OCI-LY1 (cell line): ENCODE data around the gene CEBPZ.
A peak's percentile ranks its signal among the peaks of the same experiment; 100 is the strongest.
"Not testable (repeated sequence)": the region's sequence is repeated elsewhere in the genome, so short reads cannot be mapped to it uniquely, and the experiment has no call there.

Experiments used
- H2AFZ ChIP-seq: fragments of 200-600 bp; sonication (generic), shearing (Covaris generic); 2 replicates; pipeline ENCODE4 v1.6.0; 2014; ENCODE audit warnings: antibody characterized with exemption, mild to moderate bottlenecking, low read length
- H3F3A ChIP-seq: fragments of 200-600 bp; sonication (generic), shearing (Covaris generic); 2 replicates; pipeline ENCODE4 v1.6.0; 2014; ENCODE audit warnings: mild to moderate bottlenecking, antibody characterized with exemption, low read length, moderate library complexity; ENCODE audit not compliant: insufficient read depth
- H3K27ac ChIP-seq: fragments of 200-600 bp; sonication (generic); 2 replicates; pipeline ENCODE4 v1.5.1; 2014; ENCODE audit warnings: low read length, mixed run types, mild to moderate bottlenecking, low read depth; ENCODE audit not compliant: poor library complexity, severe bottlenecking
- H3K27me3 ChIP-seq: fragments of 200-600 bp; sonication (generic); 2 replicates; pipeline ENCODE4 v1.6.0; 2014; ENCODE audit warnings: antibody characterized with exemption, mild to moderate bottlenecking, low read length, moderate library complexity; ENCODE audit not compliant: insufficient read depth
- H3K36me3 ChIP-seq: fragments of 200-600 bp; sonication (generic); 2 replicates; pipeline ENCODE4 v1.6.1; 2014; ENCODE audit warnings: mild to moderate bottlenecking, antibody characterized with exemption, low read length, moderate library complexity, mixed read lengths; ENCODE audit not compliant: insufficient read depth
- H3K4me1 ChIP-seq: fragments of 200-600 bp; sonication (generic); 2 replicates; pipeline ENCODE4 v1.5.1; 2014; ENCODE audit warnings: mild to moderate bottlenecking, low read length, moderate library complexity; ENCODE audit not compliant: insufficient read depth, severe bottlenecking
- H3K4me2 ChIP-seq: fragments of 200-600 bp; sonication (generic), shearing (Covaris generic); 2 replicates; pipeline ENCODE4 v1.6.1; 2014; ENCODE audit warnings: low read length
- H3K4me3 ChIP-seq: fragments of 200-600 bp; sonication (generic); 2 replicates; pipeline ENCODE4 v1.5.1; 2014; ENCODE audit warnings: low read length, low read depth, mild to moderate bottlenecking, mixed read lengths; ENCODE audit not compliant: poor library complexity, severe bottlenecking
- H3K79me2 ChIP-seq: fragments of 200-600 bp; shearing (Covaris generic); 2 replicates; pipeline ENCODE4 v1.6.1; 2016; ENCODE audit warnings: mixed run types, low read length, mixed read lengths; ENCODE audit not compliant: insufficient read depth
- H3K9ac ChIP-seq: fragments of 200-600 bp; sonication (generic), shearing (Covaris generic); 2 replicates; pipeline ENCODE4 v1.6.1; 2014; ENCODE audit warnings: mild to moderate bottlenecking, low read length, mixed read lengths
- H3K9me2 ChIP-seq: fragments of 200-600 bp; sonication (generic), shearing (Covaris generic); 2 replicates; pipeline ENCODE4 v1.6.1; 2014; ENCODE audit warnings: low read depth, mild to moderate bottlenecking, low read length, mixed read lengths
- H3K9me3 ChIP-seq: fragments of 200-600 bp; shearing (Covaris generic); 2 replicates; pipeline ENCODE4 v1.6.1; 2014; ENCODE audit warnings: low read length, mixed read lengths
- H4K20me1 ChIP-seq: fragments of 200-600 bp; sonication (generic), shearing (Covaris generic); 2 replicates; pipeline ENCODE4 v1.6.0; 2016; ENCODE audit warnings: mild to moderate bottlenecking, low read length; ENCODE audit not compliant: insufficient read depth
- EZH2 ChIP-seq: fragments of 200-600 bp; sonication (generic), shearing (Covaris generic); IDR thresholded peaks from 2 replicates; pipeline ENCODE4 v1.8.0; 2017; ENCODE audit warnings: borderline replicate concordance, mixed run types, mild to moderate bottlenecking, antibody characterized with exemption, low read length, moderate library complexity, mixed read lengths
- TF ChIP-seq, protein P1 (sequence below): fragments of 200-600 bp; sonication (generic), shearing (Covaris generic); IDR thresholded peaks from 2 replicates; pipeline ENCODE4 v1.5.1; 2017; ENCODE audit warnings: mild to moderate bottlenecking, antibody characterized with exemption, low read length, moderate library complexity, mixed read lengths

CEBPZ gene

DNA sequence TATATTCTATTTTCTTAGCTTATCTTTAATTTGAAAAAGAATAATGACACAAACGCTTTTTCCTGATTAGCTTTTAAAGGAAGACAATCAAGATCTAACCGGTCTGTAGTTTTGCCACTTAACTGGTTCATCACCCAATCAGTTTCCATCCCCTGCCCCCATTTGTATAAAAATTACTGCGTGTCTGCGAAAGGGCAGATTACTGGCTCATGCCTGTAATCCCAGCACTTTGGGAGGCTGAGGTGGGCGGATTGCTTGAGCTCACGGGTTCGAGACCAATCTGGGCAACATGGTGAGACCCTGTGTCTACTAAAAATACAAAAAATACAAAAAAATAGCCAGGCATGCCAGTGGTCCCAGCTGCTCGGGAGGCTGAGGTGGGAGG, 32.7 kb downstream of the CEBPZ start:
- H3K79me2 ChIP-seq: peaks cover 31% of the 10 kb centered on the region

DNA sequence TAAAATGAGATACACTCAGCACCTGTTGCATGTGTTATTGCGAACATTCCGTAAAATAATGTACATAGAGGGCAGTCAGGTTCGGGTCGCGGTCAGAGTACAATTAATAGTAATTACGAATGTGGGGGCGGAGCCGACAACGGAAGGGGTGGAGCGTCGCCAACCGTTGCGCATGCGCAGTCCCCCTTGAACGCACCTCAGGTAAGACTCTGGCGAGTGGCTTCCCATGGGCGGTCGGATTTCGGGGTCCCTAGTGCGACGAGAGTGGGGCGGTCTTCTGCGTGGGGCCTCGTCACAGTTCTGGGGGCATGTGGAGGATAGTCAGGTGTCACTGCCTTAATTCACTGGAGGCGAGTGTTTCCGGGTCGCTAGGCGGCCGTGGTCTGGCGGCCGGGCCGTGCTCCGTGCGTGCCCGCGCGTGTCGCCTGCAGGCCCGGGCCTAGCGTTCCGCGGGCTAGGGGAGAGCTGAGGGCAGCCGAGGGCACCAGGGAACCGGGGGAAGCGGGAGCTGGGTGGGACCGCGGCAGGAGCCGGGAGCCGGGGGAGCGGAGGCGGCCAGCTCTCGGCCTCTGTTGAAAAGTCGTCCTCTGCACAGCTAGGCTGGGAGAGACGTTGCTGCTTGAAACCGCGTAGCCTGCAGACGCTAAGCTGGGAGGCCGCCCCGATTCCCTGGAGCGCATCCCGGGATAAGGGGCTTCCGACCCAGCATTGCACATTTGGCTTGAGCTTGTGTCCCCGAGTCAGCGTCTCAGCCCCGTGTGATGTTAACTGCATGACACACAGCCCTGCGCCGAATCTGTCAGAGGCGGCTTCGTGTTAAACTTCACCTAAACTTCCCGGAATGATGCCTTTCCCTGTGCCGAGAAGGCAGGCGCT, 34.8 kb downstream of the CEBPZ start, which contains the start of gene CEBPZOS:
CEBPZOS (plus strand) TSS at position 177 of the 876 bp plus-strand sequence. CDS start 3,209 bp downstream, outside the sequence.
- no peaks in the 10 kb centered on the region for H3K27me3 ChIP-seq
- peaks cover 31% of the 10 kb centered on the region for H3K79me2 ChIP-seq
- TF ChIP-seq EZH2: no peak
- TF ChIP-seq, protein P1, sequence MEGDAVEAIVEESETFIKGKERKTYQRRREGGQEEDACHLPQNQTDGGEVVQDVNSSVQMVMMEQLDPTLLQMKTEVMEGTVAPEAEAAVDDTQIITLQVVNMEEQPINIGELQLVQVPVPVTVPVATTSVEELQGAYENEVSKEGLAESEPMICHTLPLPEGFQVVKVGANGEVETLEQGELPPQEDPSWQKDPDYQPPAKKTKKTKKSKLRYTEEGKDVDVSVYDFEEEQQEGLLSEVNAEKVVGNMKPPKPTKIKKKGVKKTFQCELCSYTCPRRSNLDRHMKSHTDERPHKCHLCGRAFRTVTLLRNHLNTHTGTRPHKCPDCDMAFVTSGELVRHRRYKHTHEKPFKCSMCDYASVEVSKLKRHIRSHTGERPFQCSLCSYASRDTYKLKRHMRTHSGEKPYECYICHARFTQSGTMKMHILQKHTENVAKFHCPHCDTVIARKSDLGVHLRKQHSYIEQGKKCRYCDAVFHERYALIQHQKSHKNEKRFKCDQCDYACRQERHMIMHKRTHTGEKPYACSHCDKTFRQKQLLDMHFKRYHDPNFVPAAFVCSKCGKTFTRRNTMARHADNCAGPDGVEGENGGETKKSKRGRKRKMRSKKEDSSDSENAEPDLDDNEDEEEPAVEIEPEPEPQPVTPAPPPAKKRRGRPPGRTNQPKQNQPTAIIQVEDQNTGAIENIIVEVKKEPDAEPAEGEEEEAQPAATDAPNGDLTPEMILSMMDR: no peak
- no peaks in the 10 kb centered on the region for H3K9me2 ChIP-seq
- H3K4me3 ChIP-seq: peak within 1 kb of the TSS; percentile 79
- no peaks in the 10 kb centered on the region for H3K9me3 ChIP-seq
- H2AFZ ChIP-seq: peak within 1 kb of the TSS; percentile 82; the same call in 1 of the 2 replicates
- H3K4me2 ChIP-seq: peak within 1 kb of the TSS; percentile 75
- peak within 1 kb of the TSS; percentile 81 for H3K9ac ChIP-seq
- peaks cover 32% of the 10 kb centered on the region for H3K36me3 ChIP-seq
- no peaks in the 10 kb centered on the region for H3F3A ChIP-seq
- H4K20me1 ChIP-seq: no peaks in the 10 kb centered on the region
- H3K4me1 ChIP-seq: peaks cover 28% of the 10 kb centered on the region
- peak within 1 kb of the TSS; percentile 81 for H3K27ac ChIP-seq

More for the DNA sequence above, 32.7 kb downstream of the CEBPZ start:
- no peaks in the 10 kb centered on the region for H3F3A ChIP-seq
- H3K4me1 ChIP-seq: peaks cover 28% of the 10 kb centered on the region
- H3K27me3 ChIP-seq: no peaks in the 10 kb centered on the region
- peaks cover 51% of the 10 kb centered on the region for H3K36me3 ChIP-seq
- H2AFZ ChIP-seq: no peak overlapping the region
- H3K9me3 ChIP-seq: 0 out of 2 replicates have a peak, but pooled peaks cover 4% of the 10 kb centered on the region
- peak overlapping the region; percentile 81 for H3K27ac ChIP-seq
- TF ChIP-seq, protein P1: no peak
- no peak overlapping the region for H3K4me3 ChIP-seq
- no peaks in the 10 kb centered on the region for H3K9me2 ChIP-seq
- no peaks in the 10 kb centered on the region for H4K20me1 ChIP-seq
- peak overlapping the region; percentile 75 for H3K4me2 ChIP-seq
- H3K9ac ChIP-seq: 0 out of 2 replicates have a peak overlapping the region, but pooled peaks have one; percentile 81

DNA sequence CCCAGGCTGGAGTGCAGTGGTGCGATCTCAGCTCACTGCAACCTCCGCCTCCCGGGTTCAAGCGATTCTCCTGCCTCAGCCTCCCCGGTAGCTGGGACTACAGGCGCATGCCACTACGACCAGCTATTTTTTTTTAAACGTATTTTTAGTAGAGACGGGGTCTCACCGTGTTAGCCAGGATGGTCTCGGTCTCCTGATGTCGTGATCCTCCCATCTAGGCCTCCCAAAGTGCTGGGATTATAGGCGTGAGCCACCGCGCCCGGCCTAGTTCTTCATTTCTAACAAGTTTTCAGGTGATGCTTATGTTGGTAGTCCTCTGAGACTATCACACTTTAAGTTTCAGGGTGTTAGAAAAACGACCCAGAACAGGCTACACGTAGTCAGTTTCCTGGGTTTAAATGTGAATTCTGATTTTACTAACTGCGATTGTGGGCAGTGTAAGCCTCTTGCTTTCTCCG, 35.5 kb downstream of the CEBPZ start:
- not testable (repeated sequence) for H4K20me1 ChIP-seq, H3F3A ChIP-seq, H3K27me3 ChIP-seq, H3K9me2 ChIP-seq, H3K9me3 ChIP-seq
- peaks cover 31% of the 10 kb centered on the region for H3K79me2 ChIP-seq
- H3K4me1 ChIP-seq: peaks cover 28% of the 10 kb centered on the region
- H2AFZ ChIP-seq: peak overlapping the region; percentile 82; the same call in 1 of the 2 replicates
- peak overlapping the region; percentile 79 for H3K4me3 ChIP-seq
- H3K36me3 ChIP-seq: peaks cover 25% of the 10 kb centered on the region
- peak overlapping the region; percentile 75 for H3K4me2 ChIP-seq
- H3K27ac ChIP-seq: peak overlapping the region; percentile 81
- H3K9ac ChIP-seq: peak overlapping the region; percentile 81
